Subcutaneous adipose tissue (tissue), 4 donors: ENCODE results near the gene PRDM11. TPM values are rescaled to one million over a fixed set of nuclear protein-coding genes. Genes with fewer than 3 reads are reported as not detected.

Experiments
- total RNA-seq, 4 donors: library from RNA; depleted of rRNA; stranded (reverse); fragments of >200 nt; gene quantifications; one replicate each; pipeline ENCODE4 v1.1.0, GENCODE V29; 2016
- TF ChIP-seq, protein P1 (sequence below): fragments of 450-650 bp; IDR thresholded peaks from one replicate; pipeline ENCODE4 v1.5.1; 2016; ENCODE audit warnings: low read depth, mild to moderate bottlenecking, control low read depth, antibody characterized with exemption, moderate library complexity

PRDM11 gene
- total RNA-seq, 4 donors from 2014 or later = 3.9 to 11.3 (median 6.4) TPM

GRCh38 chr11:45147891-45148675 lies 1.6 kb downstream of the PRDM11 start:
- TF ChIP-seq, protein P1, sequence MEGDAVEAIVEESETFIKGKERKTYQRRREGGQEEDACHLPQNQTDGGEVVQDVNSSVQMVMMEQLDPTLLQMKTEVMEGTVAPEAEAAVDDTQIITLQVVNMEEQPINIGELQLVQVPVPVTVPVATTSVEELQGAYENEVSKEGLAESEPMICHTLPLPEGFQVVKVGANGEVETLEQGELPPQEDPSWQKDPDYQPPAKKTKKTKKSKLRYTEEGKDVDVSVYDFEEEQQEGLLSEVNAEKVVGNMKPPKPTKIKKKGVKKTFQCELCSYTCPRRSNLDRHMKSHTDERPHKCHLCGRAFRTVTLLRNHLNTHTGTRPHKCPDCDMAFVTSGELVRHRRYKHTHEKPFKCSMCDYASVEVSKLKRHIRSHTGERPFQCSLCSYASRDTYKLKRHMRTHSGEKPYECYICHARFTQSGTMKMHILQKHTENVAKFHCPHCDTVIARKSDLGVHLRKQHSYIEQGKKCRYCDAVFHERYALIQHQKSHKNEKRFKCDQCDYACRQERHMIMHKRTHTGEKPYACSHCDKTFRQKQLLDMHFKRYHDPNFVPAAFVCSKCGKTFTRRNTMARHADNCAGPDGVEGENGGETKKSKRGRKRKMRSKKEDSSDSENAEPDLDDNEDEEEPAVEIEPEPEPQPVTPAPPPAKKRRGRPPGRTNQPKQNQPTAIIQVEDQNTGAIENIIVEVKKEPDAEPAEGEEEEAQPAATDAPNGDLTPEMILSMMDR = no peak

- TF ChIP-seq, protein P1 = no peak
These were observed 3.1 kb downstream of the PRDM11 start for GRCh38 chr11:45149483-45150056.

DNA sequence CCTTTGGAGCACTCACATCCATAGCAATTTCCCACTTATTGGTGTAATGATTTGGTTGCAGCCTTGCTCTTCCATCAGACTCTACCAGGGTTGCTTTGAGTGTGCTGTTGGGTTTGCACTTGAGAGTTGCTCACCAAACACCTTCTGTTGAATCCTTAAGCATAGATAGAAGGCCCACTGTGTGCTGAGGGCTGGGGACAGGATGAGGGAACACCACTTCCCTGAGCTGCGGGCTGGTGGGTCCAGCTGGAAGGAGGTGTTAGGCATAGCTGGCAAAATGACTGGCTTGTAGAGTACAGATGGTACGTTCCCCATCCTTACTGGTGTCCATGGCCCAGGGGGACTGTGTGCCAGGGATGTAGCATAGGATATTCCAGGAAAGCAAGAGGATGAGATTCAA lies 3.9 kb downstream of the PRDM11 start:
- TF ChIP-seq, protein P1 = no peak

DNA sequence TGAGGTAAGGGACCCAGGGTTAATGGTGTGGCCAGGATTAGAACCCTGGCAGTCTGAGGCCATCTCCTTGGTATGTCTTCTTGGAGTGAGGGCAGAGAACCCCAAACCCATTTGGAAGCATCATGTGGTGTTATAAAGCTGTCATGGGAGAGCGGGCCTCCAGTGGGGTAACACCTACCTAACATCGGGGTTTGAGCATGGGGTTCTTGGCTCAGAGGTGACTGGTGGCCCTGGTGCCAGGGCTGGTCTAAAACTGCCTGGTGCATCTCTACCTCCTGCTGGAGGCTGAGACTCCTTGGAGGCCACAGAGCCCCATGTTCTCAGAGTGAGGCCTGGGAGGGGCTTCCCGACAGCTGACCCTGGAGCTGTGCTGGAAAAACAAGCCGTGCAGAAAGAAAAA lies 4.5 kb downstream of the PRDM11 start:
- TF ChIP-seq, protein P1 = no peak

- TF ChIP-seq, protein P1 = no peak
These were observed 5.0 kb downstream of the PRDM11 start for GRCh38 chr11:45151362-45151982.

DNA sequence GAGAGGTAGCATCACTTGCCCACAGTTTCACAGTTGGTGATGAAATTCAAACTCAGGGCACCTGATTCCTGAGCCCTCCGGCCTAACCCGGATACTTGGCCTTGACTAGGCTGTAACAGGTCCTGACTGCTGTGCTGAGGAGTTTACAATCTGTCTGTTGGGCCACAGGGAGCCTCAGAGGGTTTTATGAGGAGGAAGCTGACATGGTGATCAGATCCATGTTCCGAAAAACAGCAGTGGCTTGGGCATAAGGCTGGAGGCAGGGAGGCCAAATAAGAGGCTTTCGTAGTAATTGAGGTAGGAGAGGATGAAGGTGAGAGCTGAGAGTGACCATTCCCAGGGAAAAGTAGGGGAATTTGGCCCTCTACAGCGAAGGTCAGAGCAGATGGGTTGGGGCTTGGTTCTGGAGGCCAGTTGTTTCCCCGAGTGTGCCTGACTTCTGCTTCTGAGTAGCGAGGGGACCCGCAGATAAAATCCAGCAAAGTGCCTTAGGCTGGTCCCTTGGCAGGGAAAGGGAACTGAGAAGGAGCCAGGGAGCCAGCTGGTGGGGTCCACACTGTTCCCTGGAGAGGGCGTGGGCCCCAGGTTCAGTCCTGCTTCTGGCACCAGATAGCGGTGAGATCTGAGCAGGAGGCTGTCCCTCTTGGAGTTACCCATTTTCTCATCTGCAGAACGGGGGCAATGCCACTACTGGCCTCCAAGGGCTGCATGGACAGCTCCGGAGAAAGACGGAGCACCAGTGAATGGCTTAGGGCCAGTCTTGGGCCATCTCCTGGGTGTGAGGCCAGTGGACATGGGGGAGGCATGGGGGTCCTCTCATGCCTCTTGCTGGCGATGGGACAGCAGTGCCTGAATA lies 6.5 kb downstream of the PRDM11 start:
- TF ChIP-seq, protein P1 = no peak

DNA sequence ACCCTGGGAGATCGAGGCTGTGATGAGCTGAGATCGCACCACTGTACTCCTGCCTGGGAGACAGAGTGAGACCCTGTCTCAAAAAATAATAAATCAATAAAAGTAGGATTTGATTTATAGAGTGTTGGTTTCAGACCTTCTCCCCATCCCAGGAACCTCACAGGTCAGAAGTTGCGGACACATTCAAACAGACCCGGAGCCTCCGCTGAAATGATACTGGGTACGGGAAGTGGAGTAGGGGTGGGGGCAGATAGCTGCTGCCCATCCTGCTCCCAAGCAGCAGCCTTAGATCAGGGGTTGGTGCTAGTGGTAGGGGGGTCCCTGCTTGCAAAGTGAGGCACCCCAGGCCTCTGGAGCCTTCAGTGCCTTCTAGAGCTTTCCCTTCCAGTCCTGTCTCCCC lies 7.8 kb downstream of the PRDM11 start:
- TF ChIP-seq, protein P1 = no peak
